Hepatocyte (in vitro differentiated cells): ENCODE data around the gene NXNL2.

ENCODE experiments used
- EZH2 ChIP-seq: fragments of 200-600 bp; sonication (generic); IDR thresholded peaks from 2 replicates; pipeline ENCODE4 v1.6.1; 2016; ENCODE audit warnings: antibody characterized with exemption, mild to moderate bottlenecking, borderline replicate concordance
- EZH2phosphoT487 ChIP-seq: fragments of 200-600 bp; sonication (generic); IDR thresholded peaks from one replicate; pipeline ENCODE4 v1.6.1; 2018; ENCODE audit warnings: antibody characterized with exemption, mild to moderate bottlenecking, low read depth, moderate library complexity; ENCODE audit not compliant: unreplicated experiment, severe bottlenecking
- TF ChIP-seq, protein P1 (sequence below): fragments of 200-600 bp; sonication (generic); IDR thresholded peaks from 2 replicates; pipeline ENCODE4 v1.5.1; 2016; ENCODE audit warnings: antibody characterized with exemption, mild to moderate bottlenecking; ENCODE audit not compliant: poor library complexity

DNA sequence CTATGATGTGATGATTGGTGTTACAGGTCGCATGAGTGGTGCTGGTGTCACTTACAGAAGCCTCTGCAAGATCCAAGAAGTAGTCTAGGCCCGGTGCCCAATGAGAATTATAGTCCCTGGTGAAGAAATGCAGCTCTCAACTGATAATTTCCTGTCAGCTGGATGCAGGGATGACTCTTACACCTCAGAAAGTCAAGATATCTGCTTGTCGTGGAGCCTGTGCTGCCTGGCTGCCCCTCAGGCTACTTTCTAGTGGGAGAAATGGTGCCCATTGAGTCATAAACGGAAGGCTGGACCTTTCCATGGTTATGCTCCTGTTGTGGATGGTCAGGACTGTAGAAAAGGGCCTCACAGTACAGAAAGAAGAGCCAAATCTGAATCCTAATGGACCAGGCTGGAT is 46.8 kb upstream of the NXNL2 start:
- TF ChIP-seq, protein P1, sequence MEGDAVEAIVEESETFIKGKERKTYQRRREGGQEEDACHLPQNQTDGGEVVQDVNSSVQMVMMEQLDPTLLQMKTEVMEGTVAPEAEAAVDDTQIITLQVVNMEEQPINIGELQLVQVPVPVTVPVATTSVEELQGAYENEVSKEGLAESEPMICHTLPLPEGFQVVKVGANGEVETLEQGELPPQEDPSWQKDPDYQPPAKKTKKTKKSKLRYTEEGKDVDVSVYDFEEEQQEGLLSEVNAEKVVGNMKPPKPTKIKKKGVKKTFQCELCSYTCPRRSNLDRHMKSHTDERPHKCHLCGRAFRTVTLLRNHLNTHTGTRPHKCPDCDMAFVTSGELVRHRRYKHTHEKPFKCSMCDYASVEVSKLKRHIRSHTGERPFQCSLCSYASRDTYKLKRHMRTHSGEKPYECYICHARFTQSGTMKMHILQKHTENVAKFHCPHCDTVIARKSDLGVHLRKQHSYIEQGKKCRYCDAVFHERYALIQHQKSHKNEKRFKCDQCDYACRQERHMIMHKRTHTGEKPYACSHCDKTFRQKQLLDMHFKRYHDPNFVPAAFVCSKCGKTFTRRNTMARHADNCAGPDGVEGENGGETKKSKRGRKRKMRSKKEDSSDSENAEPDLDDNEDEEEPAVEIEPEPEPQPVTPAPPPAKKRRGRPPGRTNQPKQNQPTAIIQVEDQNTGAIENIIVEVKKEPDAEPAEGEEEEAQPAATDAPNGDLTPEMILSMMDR = no peak
- TF ChIP-seq EZH2phosphoT487 (no peak), EZH2 (no peak)
